Endodermal cell (in vitro differentiated cells): ENCODE results near the gene STPG3. TPM values are rescaled to one million over a fixed set of nuclear protein-coding genes. Genes with fewer than 3 reads are reported as not detected.

Experiments
- DNase-seq: peaks from one replicate; pipeline ENCODE4 v3.0.0-alpha.2; 2017
- H3K27ac ChIP-seq: 2 replicates; pipeline ENCODE4 v1.5.1; 2013; ENCODE audit warnings: mild to moderate bottlenecking, low read depth, low read length, moderate library complexity
- H3K27me3 ChIP-seq: 2 replicates; pipeline ENCODE4 v1.6.1; 2013; ENCODE audit warnings: mild to moderate bottlenecking, low read length, moderate library complexity; ENCODE audit not compliant: insufficient read depth, control insufficient read depth, poor library complexity, severe bottlenecking
- H3K36me3 ChIP-seq: 2 replicates; pipeline ENCODE4 v1.7.0; 2013; ENCODE audit warnings: mild to moderate bottlenecking, low read length, moderate library complexity; ENCODE audit not compliant: control insufficient read depth, insufficient read depth
- H3K4me1 ChIP-seq: one replicate; pipeline ENCODE4 v1.7.0; 2013; ENCODE audit warnings: low read length; ENCODE audit not compliant: control insufficient read depth, insufficient read depth
- H3K4me3 ChIP-seq: 2 replicates; pipeline ENCODE4 v1.5.1; 2013; ENCODE audit warnings: mild to moderate bottlenecking, low read length, moderate library complexity
- H3K9ac ChIP-seq: 2 replicates; pipeline ENCODE4 v1.6.1; 2013; ENCODE audit warnings: mild to moderate bottlenecking, low read length, moderate library complexity; ENCODE audit not compliant: poor library complexity, severe bottlenecking; ENCODE audit errors: extremely low read depth
- H3K9me3 ChIP-seq: 2 replicates; pipeline ENCODE4 v1.6.1; 2013; ENCODE audit warnings: mild to moderate bottlenecking, low read length, moderate library complexity; ENCODE audit not compliant: control insufficient read depth
- H3K27ac Mint-ChIP-seq: 2 replicates; pipeline ENCODE4 v1.8.0; 2020; ENCODE audit warnings: mixed read lengths
- H3K27me3 Mint-ChIP-seq: 2 replicates; pipeline ENCODE4 v1.8.0; 2021; ENCODE audit warnings: mild to moderate bottlenecking, mixed read lengths; ENCODE audit not compliant: insufficient read depth
- H3K36me3 Mint-ChIP-seq: 2 replicates; pipeline ENCODE4 v1.8.0; 2020; ENCODE audit warnings: low read depth, mixed read lengths
- H3K4me1 Mint-ChIP-seq: 2 replicates; pipeline ENCODE4 v1.8.0; 2020; ENCODE audit warnings: mixed read lengths
- H3K4me3 Mint-ChIP-seq: 2 replicates; pipeline ENCODE4 v1.8.0; 2020; ENCODE audit warnings: mild to moderate bottlenecking, moderate library complexity, mixed read lengths
- H3K9me3 Mint-ChIP-seq: 2 replicates; pipeline ENCODE4 v1.8.0; 2020; ENCODE audit warnings: mild to moderate bottlenecking, mixed read lengths
- WGBS, 2 experiments: methylation state at CpG; one replicate each; pipeline versions ENCODE4 v1.1.5 to v1.1.7; 2013; ENCODE audit warnings: missing lambda C conversion rate in 2 of 2, mixed read lengths in 1 of 2; ENCODE audit not compliant: insufficient coverage in 1 of 2, insufficient read length in 1 of 2; 5-methylcytosine and 5-hydroxymethylcytosine counted together
- total RNA-seq, 2 donors: library from RNA; stranded (reverse); fragmentation: NEBNext Ultra II Directional in 1 of 2; extraction: Animal tissue kit (Norgen Biotek cat#: 25700) in 1 of 2; gene quantifications; 2 replicates in 1 of 2; 3 replicates in 1 of 2; pipeline ENCODE4 v1.2.1, GENCODE V29; 2021
- TF ChIP-seq, protein P1 (sequence below): fragments of 200-600 bp; sonication (generic); conservative IDR thresholded peaks from 2 replicates; pipeline ENCODE4 v1.5.0; 2021; ENCODE audit warnings: antibody characterized with exemption, mild to moderate bottlenecking

Gene STPG3
- total RNA-seq, 2 donors from 2014 or later = not detected

DNA sequence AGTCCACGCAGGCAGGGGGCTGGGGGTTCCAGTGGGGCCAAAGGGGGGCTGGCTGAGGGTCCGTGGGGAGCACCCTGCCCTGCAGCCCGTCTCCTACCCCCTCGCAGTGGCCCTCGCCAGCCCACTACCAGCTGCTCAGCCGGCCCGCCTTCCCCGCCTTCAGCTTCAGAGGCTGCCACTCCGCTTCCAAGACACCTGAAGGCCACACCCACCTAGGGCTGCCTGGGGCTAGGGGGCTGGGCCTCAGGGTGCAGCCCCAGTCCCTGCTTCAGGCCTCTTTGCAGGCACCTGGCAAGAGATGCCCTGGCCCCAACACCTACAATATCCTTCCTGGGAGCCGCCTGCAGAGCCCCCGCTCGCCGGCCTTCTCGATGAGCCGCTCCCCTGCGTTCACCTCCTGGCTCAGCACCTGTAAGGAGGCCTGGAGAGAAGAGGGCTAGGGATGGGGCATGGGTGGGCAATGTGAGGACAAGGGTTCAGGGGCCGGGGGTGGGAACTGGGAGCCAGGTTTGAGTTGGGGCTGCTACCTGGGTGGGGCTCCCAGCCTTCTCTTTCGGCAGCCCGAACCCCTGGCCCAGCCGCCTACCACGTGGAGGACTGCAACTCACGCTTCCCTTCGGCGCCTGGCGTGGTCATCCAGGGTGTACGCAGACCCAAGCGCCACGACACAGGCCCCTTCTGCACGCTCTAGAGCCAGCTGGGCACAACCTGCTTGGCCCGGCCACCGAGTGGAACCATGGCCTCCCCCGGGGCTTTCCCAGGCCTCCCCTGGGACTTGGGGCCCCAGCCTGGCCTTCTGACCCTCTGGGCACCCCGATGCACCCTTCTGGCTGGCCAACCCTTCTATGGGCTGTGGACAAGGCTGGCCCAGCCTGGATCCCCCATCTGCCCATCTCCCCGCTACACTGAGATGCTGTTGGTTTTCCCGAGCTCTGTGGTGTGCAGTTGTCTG is 1.7 kb downstream of the STPG3 start:
- DNase-seq = peak; percentile 85
- H3K27me3 Mint-ChIP-seq = peaks cover 2% of the 10 kb centered on the region
- TF ChIP-seq, protein P1, sequence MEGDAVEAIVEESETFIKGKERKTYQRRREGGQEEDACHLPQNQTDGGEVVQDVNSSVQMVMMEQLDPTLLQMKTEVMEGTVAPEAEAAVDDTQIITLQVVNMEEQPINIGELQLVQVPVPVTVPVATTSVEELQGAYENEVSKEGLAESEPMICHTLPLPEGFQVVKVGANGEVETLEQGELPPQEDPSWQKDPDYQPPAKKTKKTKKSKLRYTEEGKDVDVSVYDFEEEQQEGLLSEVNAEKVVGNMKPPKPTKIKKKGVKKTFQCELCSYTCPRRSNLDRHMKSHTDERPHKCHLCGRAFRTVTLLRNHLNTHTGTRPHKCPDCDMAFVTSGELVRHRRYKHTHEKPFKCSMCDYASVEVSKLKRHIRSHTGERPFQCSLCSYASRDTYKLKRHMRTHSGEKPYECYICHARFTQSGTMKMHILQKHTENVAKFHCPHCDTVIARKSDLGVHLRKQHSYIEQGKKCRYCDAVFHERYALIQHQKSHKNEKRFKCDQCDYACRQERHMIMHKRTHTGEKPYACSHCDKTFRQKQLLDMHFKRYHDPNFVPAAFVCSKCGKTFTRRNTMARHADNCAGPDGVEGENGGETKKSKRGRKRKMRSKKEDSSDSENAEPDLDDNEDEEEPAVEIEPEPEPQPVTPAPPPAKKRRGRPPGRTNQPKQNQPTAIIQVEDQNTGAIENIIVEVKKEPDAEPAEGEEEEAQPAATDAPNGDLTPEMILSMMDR = no peak
- H3K4me1 ChIP-seq = peaks cover 16% of the 10 kb centered on the region
- WGBS, 2 experiments = 82 to 87% methylated on average over 8 to 35 of the region's 35 CpGs
- peaks cover 17% of the 10 kb centered on the region for H3K4me1 Mint-ChIP-seq
- H3K36me3 ChIP-seq = peaks cover 9% of the 10 kb centered on the region
- H3K9me3 Mint-ChIP-seq = no peaks in the 10 kb centered on the region
- no peak overlapping the region for H3K27ac Mint-ChIP-seq
- H3K9ac ChIP-seq = no peak overlapping the region
- H3K9me3 ChIP-seq = no peaks in the 10 kb centered on the region
- peaks cover 6% of the 10 kb centered on the region for H3K36me3 Mint-ChIP-seq
- no peak overlapping the region for H3K4me3 Mint-ChIP-seq
- no peak overlapping the region for H3K27ac ChIP-seq
- H3K27me3 ChIP-seq = no peaks in the 10 kb centered on the region
- H3K4me3 ChIP-seq = no peak overlapping the region

DNA sequence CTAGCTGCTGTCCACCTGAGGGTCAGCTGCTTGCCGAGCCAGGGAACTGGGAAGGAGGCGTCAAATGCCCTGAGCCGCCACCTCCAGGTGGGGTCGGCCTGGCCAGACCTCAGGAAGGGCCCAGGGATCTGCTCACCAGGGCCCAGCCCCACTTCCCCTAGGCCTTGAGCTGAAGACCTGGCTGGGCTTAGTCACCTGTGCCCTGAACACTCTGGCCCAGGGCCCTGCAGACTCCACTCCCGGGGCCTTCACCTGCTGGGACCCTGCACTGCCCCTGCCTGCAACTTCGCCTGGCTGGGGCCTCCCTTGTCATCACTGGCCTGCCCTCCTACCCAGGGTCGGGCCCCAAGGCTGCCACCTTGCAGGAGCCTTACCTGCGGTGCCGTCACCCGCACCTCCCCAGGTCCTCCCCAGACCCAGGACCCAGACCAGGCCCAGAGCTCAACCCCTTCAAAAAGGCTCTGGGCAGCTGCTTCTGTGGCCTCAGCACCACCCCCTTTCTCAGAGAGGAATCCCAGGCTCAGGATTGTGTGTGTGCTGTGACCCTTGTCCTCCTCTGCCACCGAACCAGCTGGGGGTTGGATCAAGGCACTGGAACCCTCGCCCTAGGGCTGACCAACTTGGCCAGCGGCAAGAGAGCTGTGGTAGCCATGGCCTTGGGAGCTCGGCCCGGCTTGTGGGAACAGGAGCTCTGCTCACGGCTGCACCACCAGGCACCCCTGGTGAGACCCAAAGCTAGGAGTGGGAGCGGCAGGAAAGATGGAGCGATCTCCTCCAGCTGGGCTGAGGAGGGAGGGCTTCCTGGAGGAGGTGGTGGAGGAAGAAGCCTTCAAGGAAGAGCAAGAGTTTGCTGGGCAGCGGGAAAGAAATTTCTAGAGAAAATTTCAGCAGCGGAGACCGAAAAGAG is 2.9 kb downstream of the STPG3 start:
- Mint-ChIP-seq H3K4me1 (peaks cover 17% of the 10 kb centered on the region), H3K36me3 (peaks cover 17% of the 10 kb centered on the region), H3K27ac (peak overlapping the region; percentile 80), H3K4me3 (peak overlapping the region; percentile 72), H3K9me3 (no peaks in the 10 kb centered on the region), H3K27me3 (peaks cover 2% of the 10 kb centered on the region)
- Histone ChIP-seq H3K27me3 (no peaks in the 10 kb centered on the region), H3K27ac (no peak overlapping the region), H3K4me1 (peaks cover 16% of the 10 kb centered on the region), H3K9me3 (no peaks in the 10 kb centered on the region), H3K4me3 (peak overlapping the region; percentile 87), H3K9ac (peak overlapping the region; percentile 51), H3K36me3 (peaks cover 21% of the 10 kb centered on the region)
- peak; percentile 68 for DNase-seq
- TF ChIP-seq, protein P1 = no peak
- 55 to 65% methylated on average over 14 to 21 of the region's 21 CpGs for WGBS, 2 experiments
